Keratinocyte (primary cell): ENCODE measurements around the gene WDR4. TPM values are rescaled to one million over a fixed set of nuclear protein-coding genes. Genes with fewer than 3 reads are reported as not detected.

Source experiments
- DNase-seq: peaks from one replicate; pipeline ENCODE4 v3.0.0-alpha.2; 2011; ENCODE audit warnings: low read depth, missing footprints, low spot score
- FAIRE-seq: peaks from 2 replicates; lab custom pipeline; 2011; peaks lifted over from hg19 to GRCh38; lab: Jason Lieb, UNC
- H2AFZ ChIP-seq: 2 replicates; pipeline ENCODE4 v1.6.0; 2012; ENCODE audit warnings: low read length, control low read depth, inconsistent platforms; ENCODE audit not compliant: control insufficient read depth
- H3K27ac ChIP-seq: 2 replicates; pipeline ENCODE4 v1.5.1; 2011; ENCODE audit warnings: low read length; ENCODE audit not compliant: control insufficient read depth, insufficient read depth
- H3K27me3 ChIP-seq: 3 replicates; pipeline ENCODE4 v1.6.0; 2011; ENCODE audit warnings: low read length; ENCODE audit not compliant: control insufficient read depth, insufficient read depth; ENCODE audit errors: extremely low read depth
- H3K36me3 ChIP-seq, 2 experiments: 2 replicates in 1 of 2; 3 replicates in 1 of 2; pipeline ENCODE4 v1.5.1; 2011; ENCODE audit warnings: low read length in 2 of 2, mild to moderate bottlenecking in 1 of 2; ENCODE audit not compliant: control insufficient read depth in 2 of 2, insufficient read depth in 2 of 2; ENCODE audit errors: extremely low read depth in 1 of 2
- H3K4me1 ChIP-seq: 3 replicates; pipeline ENCODE4 v1.5.1; 2011; ENCODE audit warnings: low read length; ENCODE audit not compliant: control insufficient read depth, insufficient read depth; ENCODE audit errors: extremely low read depth
- H3K4me2 ChIP-seq: 3 replicates; pipeline ENCODE4 v1.6.0; 2011; ENCODE audit warnings: low read depth, low read length; ENCODE audit not compliant: control insufficient read depth, insufficient read depth; ENCODE audit errors: extremely low read depth
- H3K4me3 ChIP-seq, 3 experiments: fragments of 200-600 bp in 1 of 3; sonication (generic) in 1 of 3; 2 replicates in 2 of 3; 3 replicates in 1 of 3; pipeline ENCODE4 v1.5.1; 2011 to 2016; ENCODE audit warnings: low read length in 3 of 3, mild to moderate bottlenecking in 3 of 3, control low read depth in 2 of 3, inconsistent platforms in 1 of 3, low read depth in 1 of 3, mixed read lengths in 1 of 3, mixed run types in 1 of 3, moderate library complexity in 1 of 3; ENCODE audit not compliant: control insufficient read depth in 2 of 3, insufficient read depth in 2 of 3; ENCODE audit errors: extremely low read depth in 1 of 3
- H3K79me2 ChIP-seq: 2 replicates; pipeline ENCODE4 v1.6.0; 2012; ENCODE audit warnings: low read length; ENCODE audit not compliant: control insufficient read depth, insufficient read depth
- H3K9ac ChIP-seq: 3 replicates; pipeline ENCODE4 v1.6.0; 2011; ENCODE audit warnings: low read length; ENCODE audit not compliant: control insufficient read depth, insufficient read depth; ENCODE audit errors: extremely low read depth
- H3K9me1 ChIP-seq: 3 replicates; pipeline ENCODE4 v1.6.0; 2011; ENCODE audit warnings: low read length; ENCODE audit not compliant: control insufficient read depth, insufficient read depth; ENCODE audit errors: extremely low read depth
- H3K9me3 ChIP-seq: 2 replicates; pipeline ENCODE4 v1.5.1; 2012; ENCODE audit warnings: low read depth, low read length; ENCODE audit not compliant: control insufficient read depth
- H4K20me1 ChIP-seq: 3 replicates; pipeline ENCODE4 v1.6.0; 2011; ENCODE audit warnings: low read length; ENCODE audit not compliant: control insufficient read depth, insufficient read depth; ENCODE audit errors: extremely low read depth
- CTCF ChIP-seq, 3 experiments: IDR thresholded peaks in 1 of 3; conservative IDR thresholded peaks in 1 of 3; optimal IDR thresholded peaks in 1 of 3; 2 replicates in 2 of 3; 3 replicates in 1 of 3; pipeline versions ENCODE3 to v1.5.1; 2011; ENCODE audit warnings: low read length in 3 of 3, mild to moderate bottlenecking in 3 of 3, moderate library complexity in 2 of 3, control low read depth in 1 of 3, inconsistent platforms in 1 of 3; ENCODE audit not compliant: insufficient read depth in 2 of 3; ENCODE audit errors: extremely low read depth in 1 of 3
- EZH2 ChIP-seq: IDR thresholded peaks from one replicate; pipeline ENCODE4 v1.6.1; 2012; ENCODE audit warnings: inconsistent platforms, mild to moderate bottlenecking, low read length, moderate library complexity
- dilution Hi-C: fragments of 300-500 bp; cut with MboI; formaldehyde crosslinking; loops from one replicate; pipeline ENCODE4 v1.7.0; 2020; ENCODE audit warnings: low sequenced_read_pairs; ENCODE audit not compliant: extremely low pct_ligation_motif_present
- polyA plus RNA-seq, 5 experiments: library from polyadenylated mRNA; depleted of rRNA in 3 of 5; stranded (reverse) in 3 of 5; stranded (forward) in 1 of 5; unstranded in 1 of 5; fragments of >200 nt; gene quantifications; 1 replicate in 1 of 5; 2 replicates in 3 of 5; 3 replicates in 1 of 5; pipeline versions ENCODE4 v1.2.1 to v1.2.3, GENCODE V29; 2011 to 2012; ENCODE audit warnings: missing spikeins in 2 of 5, low read depth in 1 of 5, low replicate concordance in 1 of 5

The WDR4 gene
- polyA plus RNA-seq, 1 donor (not counting 4 experiments of a cell fraction or from before 2014, with no cell fraction given), result 14.9 TPM

- H3K9ac ChIP-seq, result no peak overlapping the region
- TF ChIP-seq CTCF (optimal IDR thresholded peaks at IDR 0.05 in 1 of 3, IDR thresholded peaks at IDR 0.05 in 1 of 3, conservative IDR thresholded peaks at IDR 0.05 in 1 of 3; ENCODE audit: extremely low read depth in 1 of 3, insufficient read depth in 2 of 3, low read length in 3 of 3), result no peak
- TF ChIP-seq EZH2, result no peak
- DNase-seq, result no peak
- H3K79me2 ChIP-seq, result peaks cover 92% of the 10 kb centered on the region
- dilution Hi-C loops, result no loop called here
- no peaks in the 10 kb centered on the region for H3K4me1 ChIP-seq
- peaks cover 51 to 61% of the 10 kb centered on the region in 2 experiments for H3K36me3 ChIP-seq
- no peak overlapping the region for H2AFZ ChIP-seq
- no peak for FAIRE-seq
- H3K9me3 ChIP-seq, result no peaks in the 10 kb centered on the region
- H4K20me1 ChIP-seq, result peaks cover 47% of the 10 kb centered on the region
- H3K27ac ChIP-seq, result no peak overlapping the region
- no peaks in the 10 kb centered on the region for H3K27me3 ChIP-seq
- H3K9me1 ChIP-seq, result no peaks in the 10 kb centered on the region
- H3K4me3 ChIP-seq, result no peak overlapping the region
- no peak overlapping the region for H3K4me2 ChIP-seq
Observed at GRCh38 chr21:42864286-42864685, 15.1 kb downstream of the WDR4 start.

DNA sequence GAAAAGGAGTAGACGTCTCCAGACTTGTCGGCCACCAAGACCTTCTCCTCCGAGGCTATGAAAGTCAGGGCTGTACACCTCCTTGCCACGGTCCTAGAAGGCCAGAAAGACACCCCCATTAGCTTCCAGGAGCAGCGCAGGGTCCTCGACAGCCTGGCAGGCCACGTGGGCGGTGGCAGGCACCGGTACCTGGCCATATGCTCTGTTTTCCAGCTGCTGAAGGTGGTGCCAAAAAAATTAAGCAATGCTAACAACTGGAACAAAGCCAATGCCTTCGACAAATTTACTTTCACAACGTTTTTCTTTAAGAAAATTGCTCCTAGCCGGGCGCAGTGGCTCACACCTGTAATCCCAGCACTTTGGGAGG is 15.9 kb downstream of the WDR4 start:
- H3K4me1 ChIP-seq, result no peaks in the 10 kb centered on the region
- no peaks in the 10 kb centered on the region for H3K9me1 ChIP-seq
- no peak overlapping the region for H3K27ac ChIP-seq
- peaks cover 49% of the 10 kb centered on the region for H4K20me1 ChIP-seq
- no peak overlapping the region for H3K4me3 ChIP-seq
- H3K36me3 ChIP-seq, result peaks cover 49 to 61% of the 10 kb centered on the region in 2 experiments
- H3K9me3 ChIP-seq, result no peaks in the 10 kb centered on the region
- H2AFZ ChIP-seq, result no peak overlapping the region
- peaks cover 92% of the 10 kb centered on the region for H3K79me2 ChIP-seq
- no peak overlapping the region for H3K4me2 ChIP-seq
- no peak overlapping the region for H3K9ac ChIP-seq
- FAIRE-seq (no peak), DNase-seq (no peak)
- TF ChIP-seq CTCF (optimal IDR thresholded peaks at IDR 0.05 in 1 of 3, IDR thresholded peaks at IDR 0.05 in 1 of 3, conservative IDR thresholded peaks at IDR 0.05 in 1 of 3; ENCODE audit: extremely low read depth in 1 of 3, insufficient read depth in 2 of 3, low read length in 3 of 3) (no peak), EZH2 (no peak)
- H3K27me3 ChIP-seq, result no peaks in the 10 kb centered on the region
- dilution Hi-C loops, result no loop called here
